GM12878 (cell line): ENCODE data around the gene SUPT3H. TPM values are rescaled to one million over a fixed set of nuclear protein-coding genes. Genes with fewer than 3 reads are reported as not detected.

Experiments used
- ATAC-seq: fragments of 200-7000 bp; cut with Tn5 transposase; 3 replicates; pipeline ENCODE4 v1.9.1; 2020; ENCODE audit warnings: mild to moderate bottlenecking, moderate library complexity
- BruUV-seq: library from RNA; stranded (reverse); fragments of 400-500 nt; replicated peaks from 2 replicates; lab custom pipeline; 2021; lab: Mats Ljungman, UMichigan
- CTCF ChIA-PET: fragments of 300-600 bp; sonication (Branson Sonifier 250); formaldehyde crosslinking; extraction: SDS; loops from one replicate; lab custom pipeline; 2021; ENCODE audit warnings: inconsistent platforms; lab: Yijun Ruan, JAX
- POLR2A ChIA-PET: fragments of 350-600 bp; formaldehyde crosslinking; extraction: SDS; loops from one replicate; lab custom pipeline; 2021; ENCODE audit warnings: inconsistent platforms; lab: Charles Lee
- RAD21 ChIA-PET: fragments of 300-600 bp; sonication (Branson Sonifier 250); formaldehyde crosslinking; loops from one replicate; lab custom pipeline; 2023; ENCODE audit warnings: antibody characterized with exemption; ENCODE audit not compliant: unreplicated experiment; lab: Charles Lee
- SMC1A ChIA-PET: fragments of 300-600 bp; sonication (Branson Sonifier 250); formaldehyde crosslinking; loops from one replicate; lab custom pipeline; 2023; ENCODE audit not compliant: unreplicated experiment, uncharacterized antibody; lab: Charles Lee
- DNase-seq: peaks from one replicate; pipeline ENCODE4 v3.0.0-alpha.2; 2011; ENCODE audit warnings: low read depth, low spot score
- FAIRE-seq: peaks from 3 replicates; lab custom pipeline; 2011; peaks lifted over from hg19 to GRCh38; lab: Jason Lieb, UNC
- H2AFZ ChIP-seq: 2 replicates; pipeline ENCODE4 v1.6.0; 2011; ENCODE audit warnings: low read depth, low read length, control low read depth; ENCODE audit not compliant: control insufficient read depth
- H3K27ac ChIP-seq: 2 replicates; pipeline ENCODE4 v1.5.1; 2011; ENCODE audit warnings: control low read depth; ENCODE audit not compliant: control insufficient read depth, insufficient read depth
- H3K27me3 ChIP-seq, 2 experiments: replicated peaks in 1 of 2; 2 replicates each; pipeline versions ENCODE4 v1.6.0 to v1.6.1; 2011; ENCODE audit warnings: low read length in 1 of 2; ENCODE audit not compliant: control insufficient read depth in 2 of 2, insufficient read depth in 2 of 2
- H3K36me3 ChIP-seq, 2 experiments: 2 replicates each; pipeline ENCODE4 v1.5.1; 2011; ENCODE audit warnings: low read length in 1 of 2; ENCODE audit not compliant: control insufficient read depth in 2 of 2, insufficient read depth in 2 of 2
- H3K4me1 ChIP-seq: 2 replicates; pipeline ENCODE4 v1.6.1; 2011; ENCODE audit warnings: mild to moderate bottlenecking, low read length, moderate library complexity, mixed read lengths; ENCODE audit not compliant: control insufficient read depth, insufficient read depth
- H3K4me2 ChIP-seq: 2 replicates; pipeline ENCODE4 v1.6.0; 2011; ENCODE audit warnings: control low read depth; ENCODE audit not compliant: control insufficient read depth, insufficient read depth
- H3K4me3 ChIP-seq: fragments of 200-600 bp; sonication (generic); 2 replicates; pipeline ENCODE4 v1.5.1; 2016
- H3K79me2 ChIP-seq: 2 replicates; pipeline ENCODE4 v1.6.0; 2011; ENCODE audit warnings: low read length; ENCODE audit not compliant: control insufficient read depth, insufficient read depth
- H3K9ac ChIP-seq: 2 replicates; pipeline ENCODE4 v1.8.0; 2011; ENCODE audit warnings: low read length, control low read depth, mixed read lengths; ENCODE audit not compliant: control insufficient read depth, insufficient read depth
- H3K9me3 ChIP-seq: replicated peaks from 3 replicates; pipeline ENCODE4 v1.5.1; 2011; ENCODE audit warnings: mild to moderate bottlenecking, low read length; ENCODE audit not compliant: control insufficient read depth, insufficient read depth
- H4K20me1 ChIP-seq: 2 replicates; pipeline ENCODE4 v1.6.0; 2011; ENCODE audit not compliant: control insufficient read depth, insufficient read depth
- KAT2A ChIP-seq: conservative IDR thresholded peaks from 2 replicates; pipeline ENCODE4 v1.6.1; 2011; ENCODE audit warnings: low read depth, low read length; ENCODE audit not compliant: control insufficient read depth
- NFYA ChIP-seq: IDR thresholded peaks from 2 replicates; pipeline ENCODE4 v1.6.1; 2011; ENCODE audit warnings: low read depth, mild to moderate bottlenecking, low read length, improper control_type of control experiment, borderline replicate concordance
- NR2C2 ChIP-seq: IDR thresholded peaks from 2 replicates; pipeline ENCODE4 v1.6.1; 2011; ENCODE audit warnings: borderline replicate concordance, low read depth; ENCODE audit not compliant: control insufficient read depth, insufficient read length
- RFX5 ChIP-seq: IDR thresholded peaks from 2 replicates; pipeline ENCODE4 v1.6.1; 2011; ENCODE audit warnings: low read depth, low read length, improper control_type of control experiment
- STAT3 ChIP-seq: IDR thresholded peaks from 2 replicates; pipeline ENCODE4 v1.6.1; 2011; ENCODE audit warnings: low read depth, low read length, improper control_type of control experiment
- TCF12 ChIP-seq: IDR thresholded peaks from 2 replicates; pipeline ENCODE4 v1.6.1; 2011; ENCODE audit warnings: low read depth, mild to moderate bottlenecking, low read length
- ZNF622 ChIP-seq: fragments of 450-650 bp; IDR thresholded peaks from 2 replicates; pipeline ENCODE4 v1.6.1; 2017; ENCODE audit warnings: mild to moderate bottlenecking, inconsistent platforms
- WGBS: methylation state at CpG from one replicate; pipeline ENCODE4 v1.1.6; 2016; ENCODE audit warnings: low lambda C conversion rate; ENCODE audit not compliant: insufficient replicate concordance, insufficient coverage; ENCODE audit errors: missing lambda C conversion rate; 5-methylcytosine and 5-hydroxymethylcytosine counted together
- in situ Hi-C: fragments of 300-500 bp; cut with MboI; formaldehyde crosslinking; loops from 9 replicates; pipeline ENCODE4 v1.14.3; 2018; ENCODE audit warnings: mixed read lengths
- intact Hi-C: fragments of 100-400 bp; cut with micrococcal nuclease; formaldehyde crosslinking; loops from one replicate; pipeline ENCODE4 v1.14.2; 2022; ENCODE audit not compliant: unreplicated experiment
- polyA plus RNA-seq, 11 experiments: library from polyadenylated mRNA; depleted of rRNA in 4 of 11; unstranded in 6 of 11; stranded (reverse) in 5 of 11; fragments of >200 nt; fragmentation: Nextera tagmentation in 4 of 11; fragmentation: Illumina TruSeq in 1 of 11; extraction: Ambion mirVana in 4 of 11; extraction: Trizol in 1 of 11; gene quantifications; 1 replicate in 1 of 11; 2 replicates in 10 of 11; pipeline versions ENCODE4 v1.2.1 to v1.2.3, GENCODE V29; 2011 to 2016; ENCODE audit warnings: inconsistent platforms in 2 of 11, missing spikeins in 2 of 11, low read depth in 1 of 11
- total RNA-seq, 4 experiments: library from RNA; depleted of rRNA in 3 of 4; stranded (reverse); fragments of >200 nt in 3 of 4; fragmentation: Illumina TruSeq in 1 of 4; extraction: Trizol in 1 of 4; gene quantifications; 2 replicates each; pipeline versions ENCODE4 v1.2.1 to v1.2.3, GENCODE V29; 2013 to 2021
- TF ChIP-seq, protein P1 (sequence below), 3 experiments: IDR thresholded peaks in 2 of 3; conservative IDR thresholded peaks in 1 of 3; 2 replicates each; pipeline ENCODE4 v1.5.1; 2011; ENCODE audit warnings: low read depth in 3 of 3, low read length in 3 of 3, mild to moderate bottlenecking in 3 of 3, control low read depth in 2 of 3, moderate library complexity in 2 of 3, inconsistent platforms in 1 of 3, mixed read lengths in 1 of 3; ENCODE audit not compliant: control insufficient read depth in 2 of 3, insufficient read depth in 1 of 3; ENCODE audit errors: extremely low read depth in 1 of 3
- TF ChIP-seq, protein P2 (sequence below): fragments of 450-650 bp; IDR thresholded peaks from 2 replicates; pipeline ENCODE4 v1.6.1; 2018; ENCODE audit warnings: mild to moderate bottlenecking, low read depth, moderate library complexity; ENCODE audit not compliant: partially characterized antibody

SUPT3H gene
- total and polyA plus RNA-seq, 10 of the 15 experiments (the other 5 are each of a cell fraction or from before 2014, with no cell fraction given): 0.51 to 3.7 (median 2.0) TPM

DNA sequence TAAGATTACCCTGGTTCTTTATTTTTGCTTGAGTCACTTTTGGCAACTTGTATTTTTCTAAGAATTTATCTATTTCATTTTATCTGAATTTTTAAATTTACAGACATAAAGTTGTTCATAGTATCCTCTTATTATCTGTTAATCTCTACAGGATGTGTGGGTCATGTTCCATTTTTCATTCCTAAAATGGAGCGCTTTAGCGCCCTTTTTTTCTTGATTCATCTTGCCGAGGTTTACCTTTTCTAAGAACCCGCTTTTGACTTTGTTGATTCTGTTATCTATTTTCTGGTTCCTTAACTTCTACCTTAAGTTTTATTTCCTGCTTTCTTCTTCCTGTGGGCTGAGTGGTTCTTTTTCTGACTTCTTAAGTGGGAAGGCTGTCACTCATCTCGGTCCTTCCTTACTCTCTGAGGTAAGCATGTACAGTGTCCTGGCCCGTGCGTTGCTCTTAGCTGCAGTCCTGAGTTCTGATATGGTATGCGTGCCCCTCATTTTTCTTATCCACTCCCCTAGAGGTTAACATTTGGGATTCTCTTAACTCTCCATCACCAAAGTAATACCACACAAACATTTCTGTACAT, 590.4 kb downstream of the SUPT3H start:
- Histone ChIP-seq H3K4me3 (no peak overlapping the region), H3K4me1 (no peaks in the 10 kb centered on the region), H3K4me2 (no peak overlapping the region), H3K79me2 (no peaks in the 10 kb centered on the region), H4K20me1 (no peaks in the 10 kb centered on the region), H2AFZ (no peak overlapping the region), H3K27ac (no peak overlapping the region), H3K9me3 (peaks cover 6% of the 10 kb centered on the region; the same call in 2 of the 3 replicates), H3K27me3 (no peaks in the 10 kb centered on the region), H3K36me3 (no peaks in the 10 kb centered on the region), H3K9ac (no peak overlapping the region)
- no peak for FAIRE-seq
- RAD21 ChIA-PET: no interaction called here
- TF ChIP-seq STAT3: no peak
- TF ChIP-seq ZNF622: no peak
- no peak for TF ChIP-seq RFX5
- TF ChIP-seq, protein P1, sequence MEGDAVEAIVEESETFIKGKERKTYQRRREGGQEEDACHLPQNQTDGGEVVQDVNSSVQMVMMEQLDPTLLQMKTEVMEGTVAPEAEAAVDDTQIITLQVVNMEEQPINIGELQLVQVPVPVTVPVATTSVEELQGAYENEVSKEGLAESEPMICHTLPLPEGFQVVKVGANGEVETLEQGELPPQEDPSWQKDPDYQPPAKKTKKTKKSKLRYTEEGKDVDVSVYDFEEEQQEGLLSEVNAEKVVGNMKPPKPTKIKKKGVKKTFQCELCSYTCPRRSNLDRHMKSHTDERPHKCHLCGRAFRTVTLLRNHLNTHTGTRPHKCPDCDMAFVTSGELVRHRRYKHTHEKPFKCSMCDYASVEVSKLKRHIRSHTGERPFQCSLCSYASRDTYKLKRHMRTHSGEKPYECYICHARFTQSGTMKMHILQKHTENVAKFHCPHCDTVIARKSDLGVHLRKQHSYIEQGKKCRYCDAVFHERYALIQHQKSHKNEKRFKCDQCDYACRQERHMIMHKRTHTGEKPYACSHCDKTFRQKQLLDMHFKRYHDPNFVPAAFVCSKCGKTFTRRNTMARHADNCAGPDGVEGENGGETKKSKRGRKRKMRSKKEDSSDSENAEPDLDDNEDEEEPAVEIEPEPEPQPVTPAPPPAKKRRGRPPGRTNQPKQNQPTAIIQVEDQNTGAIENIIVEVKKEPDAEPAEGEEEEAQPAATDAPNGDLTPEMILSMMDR (IDR thresholded peaks at IDR 0.05 in 2 of 3, conservative IDR thresholded peaks at IDR 0.05 in 1 of 3; ENCODE audit: control insufficient read depth in 2 of 3, extremely low read depth in 1 of 3, insufficient read depth in 1 of 3, low read depth in 3 of 3, low read length in 3 of 3): no peak
- no peak for TF ChIP-seq KAT2A
- TF ChIP-seq, protein P2, sequence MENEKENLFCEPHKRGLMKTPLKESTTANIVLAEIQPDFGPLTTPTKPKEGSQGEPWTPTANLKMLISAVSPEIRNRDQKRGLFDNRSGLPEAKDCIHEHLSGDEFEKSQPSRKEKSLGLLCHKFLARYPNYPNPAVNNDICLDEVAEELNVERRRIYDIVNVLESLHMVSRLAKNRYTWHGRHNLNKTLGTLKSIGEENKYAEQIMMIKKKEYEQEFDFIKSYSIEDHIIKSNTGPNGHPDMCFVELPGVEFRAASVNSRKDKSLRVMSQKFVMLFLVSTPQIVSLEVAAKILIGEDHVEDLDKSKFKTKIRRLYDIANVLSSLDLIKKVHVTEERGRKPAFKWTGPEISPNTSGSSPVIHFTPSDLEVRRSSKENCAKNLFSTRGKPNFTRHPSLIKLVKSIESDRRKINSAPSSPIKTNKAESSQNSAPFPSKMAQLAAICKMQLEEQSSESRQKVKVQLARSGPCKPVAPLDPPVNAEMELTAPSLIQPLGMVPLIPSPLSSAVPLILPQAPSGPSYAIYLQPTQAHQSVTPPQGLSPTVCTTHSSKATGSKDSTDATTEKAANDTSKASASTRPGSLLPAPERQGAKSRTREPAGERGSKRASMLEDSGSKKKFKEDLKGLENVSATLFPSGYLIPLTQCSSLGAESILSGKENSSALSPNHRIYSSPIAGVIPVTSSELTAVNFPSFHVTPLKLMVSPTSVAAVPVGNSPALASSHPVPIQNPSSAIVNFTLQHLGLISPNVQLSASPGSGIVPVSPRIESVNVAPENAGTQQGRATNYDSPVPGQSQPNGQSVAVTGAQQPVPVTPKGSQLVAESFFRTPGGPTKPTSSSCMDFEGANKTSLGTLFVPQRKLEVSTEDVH: no peak
- no peak for TF ChIP-seq TCF12
- TF ChIP-seq NR2C2: no peak
- TF ChIP-seq NFYA: no peak
- in situ Hi-C loops: no loop called here
- intact Hi-C loops: no loop called here
- WGBS: 50% methylated on average over 8 of the region's 8 CpGs
- CTCF ChIA-PET: no interaction called here
- SMC1A ChIA-PET: interaction anchor here (1.2 kb wide), 1 partner anchor 8 kb away, joined by 3 read pairs; no protein-coding TSS in a partner anchor
- no TSS peak for BruUV-seq
- POLR2A ChIA-PET: no interaction called here
- no peak for ATAC-seq
- no peak for DNase-seq
